Right atrium auricular region (tissue), 2 donors: ENCODE measurements around the gene RASIP1. TPM values are rescaled to one million over a fixed set of nuclear protein-coding genes. Genes with fewer than 3 reads are reported as not detected.

Experiments
- DNase-seq: peaks from one replicate; pipeline ENCODE4 v3.0.0-alpha.2; 2019; ENCODE audit warnings: low spot score
- H3K27ac ChIP-seq, 2 donors: fragments of 200-600 bp; sonication (generic); 1 replicate in 1 of 2; 2 replicates in 1 of 2; pipeline ENCODE4 v1.5.1; 2016 to 2019
- H3K27me3 ChIP-seq, 2 donors: fragments of 200-600 bp; sonication (generic); one replicate each; pipeline versions ENCODE4 v1.5.1 to v1.6.0; 2017 to 2019
- H3K36me3 ChIP-seq: fragments of 200-600 bp; sonication (generic); one replicate; pipeline ENCODE4 v1.5.1; 2016
- H3K4me1 ChIP-seq, 2 donors: fragments of 200-600 bp; sonication (generic); one replicate each; pipeline versions ENCODE4 v1.5.1 to v1.6.0; 2017 to 2019
- H3K4me3 ChIP-seq, 2 donors: fragments of 200-600 bp; sonication (generic); 1 replicate in 1 of 2; 2 replicates in 1 of 2; pipeline ENCODE4 v1.5.1; 2017 to 2019; ENCODE audit warnings: mild to moderate bottlenecking in 1 of 2, moderate library complexity in 1 of 2
- H3K9me3 ChIP-seq, 2 donors: fragments of 200-600 bp; sonication (generic); one replicate each; pipeline ENCODE4 v1.5.1; 2019
- total RNA-seq, 2 donors: library from RNA; depleted of rRNA; stranded (reverse); fragments of >200 nt; gene quantifications; one replicate each; pipeline ENCODE4 v1.1.0, GENCODE V29; 2016
- TF ChIP-seq, protein P1 (sequence below), 2 donors: fragments of 200-600 bp; sonication (generic); IDR thresholded peaks; one replicate each; pipeline ENCODE4 v1.5.1; 2019; ENCODE audit warnings: antibody characterized with exemption in 2 of 2

The RASIP1 gene
- total RNA-seq, 2 donors from 2014 or later, result 13.6 to 22.9 TPM

DNA sequence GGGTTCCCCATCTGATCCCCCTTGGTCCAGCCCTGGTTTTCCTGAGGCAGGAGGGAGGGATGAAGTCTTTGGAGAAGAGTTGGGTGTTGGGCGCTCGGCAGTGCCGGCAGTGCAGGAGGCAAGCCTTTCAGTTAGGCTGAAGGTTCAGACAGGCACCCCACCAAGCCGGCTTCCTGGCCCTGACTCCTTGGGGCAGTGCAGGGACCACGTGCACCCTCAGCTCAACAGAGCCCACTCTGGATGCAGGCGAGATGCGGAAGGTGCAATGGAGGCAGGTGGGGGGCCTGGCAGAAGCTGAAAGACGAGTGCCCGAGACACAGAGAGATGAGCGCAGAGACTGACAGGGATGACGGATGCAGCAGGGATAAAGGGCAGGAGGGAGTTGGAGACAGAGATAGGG lies 31.9 kb downstream of the RASIP1 start:
- no peak overlapping the region for H3K4me3 ChIP-seq
- TF ChIP-seq, protein P1, sequence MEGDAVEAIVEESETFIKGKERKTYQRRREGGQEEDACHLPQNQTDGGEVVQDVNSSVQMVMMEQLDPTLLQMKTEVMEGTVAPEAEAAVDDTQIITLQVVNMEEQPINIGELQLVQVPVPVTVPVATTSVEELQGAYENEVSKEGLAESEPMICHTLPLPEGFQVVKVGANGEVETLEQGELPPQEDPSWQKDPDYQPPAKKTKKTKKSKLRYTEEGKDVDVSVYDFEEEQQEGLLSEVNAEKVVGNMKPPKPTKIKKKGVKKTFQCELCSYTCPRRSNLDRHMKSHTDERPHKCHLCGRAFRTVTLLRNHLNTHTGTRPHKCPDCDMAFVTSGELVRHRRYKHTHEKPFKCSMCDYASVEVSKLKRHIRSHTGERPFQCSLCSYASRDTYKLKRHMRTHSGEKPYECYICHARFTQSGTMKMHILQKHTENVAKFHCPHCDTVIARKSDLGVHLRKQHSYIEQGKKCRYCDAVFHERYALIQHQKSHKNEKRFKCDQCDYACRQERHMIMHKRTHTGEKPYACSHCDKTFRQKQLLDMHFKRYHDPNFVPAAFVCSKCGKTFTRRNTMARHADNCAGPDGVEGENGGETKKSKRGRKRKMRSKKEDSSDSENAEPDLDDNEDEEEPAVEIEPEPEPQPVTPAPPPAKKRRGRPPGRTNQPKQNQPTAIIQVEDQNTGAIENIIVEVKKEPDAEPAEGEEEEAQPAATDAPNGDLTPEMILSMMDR (IDR thresholded peaks at IDR 0.05), result no peak
- no peak for DNase-seq

DNA sequence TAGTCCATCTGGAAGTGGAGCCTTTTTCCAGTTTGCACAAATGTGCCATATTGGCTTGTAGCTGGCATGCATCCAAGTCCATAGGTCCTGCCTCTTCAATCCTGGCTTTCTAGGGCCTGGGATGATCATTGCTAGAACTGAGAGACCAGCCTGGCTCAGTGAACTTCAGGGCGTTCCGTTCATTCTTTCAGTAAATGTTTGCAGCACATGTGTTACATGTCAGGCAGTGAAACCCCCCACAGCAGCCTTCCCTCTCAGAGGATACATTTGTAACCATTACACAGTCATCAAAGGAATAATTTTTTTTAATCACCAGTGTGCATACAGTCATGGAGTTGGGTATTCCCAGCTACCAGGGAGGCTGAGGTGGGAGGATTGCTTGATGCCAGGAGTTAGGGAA lies 35.0 kb downstream of the RASIP1 start:
- H3K27ac ChIP-seq, result no peak overlapping the region
- no peaks in the 10 kb centered on the region for H3K9me3 ChIP-seq
- H3K36me3 ChIP-seq, result peaks cover 6% of the 10 kb centered on the region
- TF ChIP-seq, protein P1 (IDR thresholded peaks at IDR 0.05), result no peak
- no peak for DNase-seq
- H3K4me3 ChIP-seq, result no peak overlapping the region
- no peaks in the 10 kb centered on the region for H3K27me3 ChIP-seq
- H3K4me1 ChIP-seq, result no peaks in the 10 kb centered on the region

More for the DNA sequence above, 31.9 kb downstream of the RASIP1 start:
- no peaks in the 10 kb centered on the region for H3K36me3 ChIP-seq
- peaks cover 0 to 4% of the 10 kb centered on the region in 2 donors for H3K9me3 ChIP-seq
- no peaks in the 10 kb centered on the region for H3K27me3 ChIP-seq
- H3K4me1 ChIP-seq, result peaks cover 0 to 7% of the 10 kb centered on the region in 2 donors
- H3K27ac ChIP-seq, result no peak overlapping the region

DNA sequence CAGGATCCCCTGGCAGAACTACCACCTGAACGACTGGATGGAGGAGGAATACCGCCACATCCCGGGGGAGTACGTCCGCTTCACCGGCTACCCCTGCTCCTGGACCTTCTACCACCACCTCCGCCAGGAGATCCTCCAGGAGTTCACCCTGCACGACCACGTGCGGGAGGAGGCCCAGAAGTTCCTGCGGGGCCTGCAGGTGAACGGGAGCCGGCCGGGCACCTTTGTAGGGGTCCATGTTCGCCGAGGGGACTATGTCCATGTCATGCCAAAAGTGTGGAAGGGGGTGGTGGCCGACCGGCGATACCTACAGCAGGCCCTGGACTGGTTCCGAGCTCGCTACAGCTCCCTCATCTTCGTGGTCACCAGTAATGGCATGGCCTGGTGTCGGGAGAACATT lies 37.1 kb downstream of the RASIP1 start:
- no peak for DNase-seq
- Histone ChIP-seq H3K36me3 (peaks cover 6% of the 10 kb centered on the region), H3K27me3 (no peaks in the 10 kb centered on the region), H3K9me3 (no peaks in the 10 kb centered on the region), H3K4me1 (no peaks in the 10 kb centered on the region), H3K27ac (no peak overlapping the region), H3K4me3 (no peak overlapping the region)
- TF ChIP-seq, protein P1 (IDR thresholded peaks at IDR 0.05), result no peak

DNA sequence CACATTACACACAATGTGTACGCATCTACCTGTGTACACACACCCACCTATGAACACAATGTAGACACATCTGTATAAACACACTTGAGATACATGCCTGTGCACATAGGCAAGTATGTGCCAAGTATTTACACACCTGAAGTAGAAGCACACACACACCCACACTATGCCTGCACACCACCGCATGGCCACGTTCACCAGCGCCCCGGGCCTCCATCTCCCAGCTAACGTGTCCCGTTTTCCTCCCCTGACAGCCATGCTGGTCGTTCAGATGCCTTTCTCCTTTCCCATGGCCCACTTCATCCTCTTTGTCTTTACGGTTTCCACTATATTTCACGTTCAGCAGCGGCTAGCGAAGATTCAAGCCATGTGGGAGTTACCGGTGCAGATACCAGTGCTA lies 37.7 kb downstream of the RASIP1 start:
- no peaks in the 10 kb centered on the region for H3K4me1 ChIP-seq
- no peak overlapping the region for H3K27ac ChIP-seq
- H3K4me3 ChIP-seq, result no peak overlapping the region
- H3K27me3 ChIP-seq, result no peaks in the 10 kb centered on the region
- no peaks in the 10 kb centered on the region for H3K9me3 ChIP-seq
- peaks cover 6% of the 10 kb centered on the region for H3K36me3 ChIP-seq
- DNase-seq, result no peak
- TF ChIP-seq, protein P1 (IDR thresholded peaks at IDR 0.05), result no peak

DNA sequence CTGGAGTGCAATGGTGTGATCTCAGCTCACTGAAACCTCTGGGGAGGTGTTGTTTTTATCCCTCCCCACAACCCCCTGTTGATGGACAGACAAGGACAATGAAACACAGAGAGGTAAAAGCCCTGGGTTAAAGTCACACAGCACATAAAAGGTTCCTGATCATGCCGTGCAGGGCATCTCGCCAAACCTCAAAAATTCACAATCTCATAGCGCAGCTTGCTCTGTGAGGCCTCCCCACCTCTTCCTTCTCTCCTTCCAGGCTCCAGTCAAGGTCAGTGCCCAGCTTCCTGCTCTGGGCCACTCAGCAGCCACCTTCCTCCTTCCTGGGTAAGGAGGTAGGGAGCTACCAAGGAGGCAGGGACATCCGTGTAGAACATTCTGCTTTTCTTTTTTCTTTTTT lies 42.4 kb downstream of the RASIP1 start:
- Histone ChIP-seq H3K36me3 (peaks cover 6% of the 10 kb centered on the region), H3K9me3 (no peaks in the 10 kb centered on the region), H3K27ac (no peak overlapping the region), H3K27me3 (no peaks in the 10 kb centered on the region), H3K4me1 (peaks cover 0 to 13% of the 10 kb centered on the region in 2 donors), H3K4me3 (no peak overlapping the region)
- no peak for DNase-seq
- TF ChIP-seq, protein P1 (IDR thresholded peaks at IDR 0.05), result no peak

DNA sequence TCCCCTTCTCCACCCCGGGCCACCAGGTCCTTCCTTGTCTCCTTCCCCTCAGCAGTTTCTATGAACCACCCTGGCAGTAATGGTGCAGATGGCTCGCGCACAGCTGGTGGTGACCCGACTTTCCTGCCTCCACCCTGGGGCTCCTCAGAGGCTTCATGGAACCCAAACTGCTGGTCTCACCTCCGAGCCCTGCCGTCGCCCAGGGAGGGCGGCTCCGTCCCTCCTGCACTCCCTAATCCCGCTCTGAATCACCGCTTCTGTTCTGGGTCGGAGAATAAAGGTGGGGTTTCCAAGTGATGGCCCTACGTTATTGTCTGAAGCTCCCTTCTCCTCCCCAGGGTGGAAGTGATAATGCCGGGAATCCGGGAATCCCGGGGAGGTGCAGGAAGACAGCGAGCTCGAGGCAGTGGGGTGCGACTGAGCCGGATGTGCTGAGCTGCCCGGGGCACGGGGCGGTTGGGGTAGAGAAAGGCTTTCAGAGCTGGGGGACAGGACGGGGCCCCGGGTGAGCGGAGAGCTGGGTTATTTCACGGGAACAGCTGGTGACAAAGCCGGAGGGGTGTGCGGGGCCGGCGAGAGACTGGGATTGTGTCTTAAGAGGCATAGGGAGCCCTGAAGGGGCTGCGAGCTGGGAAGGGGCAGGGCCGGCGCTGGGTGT lies 43.9 kb downstream of the RASIP1 start:
- Histone ChIP-seq H3K27me3 (no peaks in the 10 kb centered on the region), H3K9me3 (no peaks in the 10 kb centered on the region), H3K27ac (peak overlapping the region in 1 of 2 donors; percentile 9), H3K36me3 (no peaks in the 10 kb centered on the region), H3K4me1 (peaks cover 0 to 13% of the 10 kb centered on the region in 2 donors), H3K4me3 (peak overlapping the region in 1 of 2 donors; percentile 18)
- no peak for DNase-seq
- TF ChIP-seq, protein P1 (IDR thresholded peaks at IDR 0.05), result no peak
